ENCODE measurements around the gene AAMDC. TPM values are rescaled to one million over a fixed set of nuclear protein-coding genes. Genes with fewer than 3 reads are reported as not detected.

Gene AAMDC
- total RNA-seq, 2 donors from 2014 or later: 6.9 to 25.9 TPM

DNA sequence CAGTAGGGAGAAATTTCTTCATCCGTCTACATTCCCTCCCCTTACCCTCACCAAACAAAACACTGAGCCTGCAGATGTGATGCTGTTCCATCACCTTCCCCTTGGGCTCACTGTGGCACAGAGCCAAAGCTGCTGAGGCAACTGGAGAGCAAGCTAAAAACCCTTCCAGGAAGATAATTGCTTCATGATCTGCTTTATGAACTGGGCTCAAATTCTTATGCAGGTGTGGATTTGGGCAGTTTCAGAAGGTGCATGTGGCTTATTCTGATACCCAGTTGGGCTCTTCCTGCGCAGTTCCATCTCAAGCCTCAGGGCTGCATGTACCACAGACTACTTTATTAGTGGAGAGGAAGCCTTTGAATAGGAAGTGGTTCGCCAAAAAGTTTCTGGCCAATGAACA, 58.3 kb downstream of the AAMDC start:
- DNase-seq: peak in 3 of 4 donors; percentile 16 to 38 (median 20)
- Histone ChIP-seq H3K4me1 (no peaks in the 10 kb centered on the region), H3K27me3 (no peaks in the 10 kb centered on the region), H3K9me3 (no peaks in the 10 kb centered on the region), H3K27ac (no peak overlapping the region), H3K36me3 (replicated peaks in 1 of 2; ENCODE audit: insufficient read depth in 1 of 2, low read depth in 2 of 2) (peaks cover 0 to 9% of the 10 kb centered on the region in 2 donors), H3K4me3 (no peak overlapping the region)
- no peak for ATAC-seq
- intact Hi-C loops (cut with DNase I): no loop called here
- TF ChIP-seq, protein P1, sequence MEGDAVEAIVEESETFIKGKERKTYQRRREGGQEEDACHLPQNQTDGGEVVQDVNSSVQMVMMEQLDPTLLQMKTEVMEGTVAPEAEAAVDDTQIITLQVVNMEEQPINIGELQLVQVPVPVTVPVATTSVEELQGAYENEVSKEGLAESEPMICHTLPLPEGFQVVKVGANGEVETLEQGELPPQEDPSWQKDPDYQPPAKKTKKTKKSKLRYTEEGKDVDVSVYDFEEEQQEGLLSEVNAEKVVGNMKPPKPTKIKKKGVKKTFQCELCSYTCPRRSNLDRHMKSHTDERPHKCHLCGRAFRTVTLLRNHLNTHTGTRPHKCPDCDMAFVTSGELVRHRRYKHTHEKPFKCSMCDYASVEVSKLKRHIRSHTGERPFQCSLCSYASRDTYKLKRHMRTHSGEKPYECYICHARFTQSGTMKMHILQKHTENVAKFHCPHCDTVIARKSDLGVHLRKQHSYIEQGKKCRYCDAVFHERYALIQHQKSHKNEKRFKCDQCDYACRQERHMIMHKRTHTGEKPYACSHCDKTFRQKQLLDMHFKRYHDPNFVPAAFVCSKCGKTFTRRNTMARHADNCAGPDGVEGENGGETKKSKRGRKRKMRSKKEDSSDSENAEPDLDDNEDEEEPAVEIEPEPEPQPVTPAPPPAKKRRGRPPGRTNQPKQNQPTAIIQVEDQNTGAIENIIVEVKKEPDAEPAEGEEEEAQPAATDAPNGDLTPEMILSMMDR (IDR thresholded peaks at IDR 0.05): no peak
- no peak for TF ChIP-seq POLR2A (IDR thresholded peaks at IDR 0.05)
- WGBS, 2 donors: 85 to 87% methylated on average over 3 of the region's 3 CpGs

- no peaks in the 10 kb centered on the region for H3K9me3 ChIP-seq
- 80 to 93% methylated on average over 3 of the region's 3 CpGs for WGBS, 2 donors
- no peaks in the 10 kb centered on the region for H3K27me3 ChIP-seq
- intact Hi-C loops (cut with DNase I): no loop called here
- no peak for TF ChIP-seq POLR2A (IDR thresholded peaks at IDR 0.05)
- TF ChIP-seq, protein P1 (IDR thresholded peaks at IDR 0.05): no peak
- no peak overlapping the region for H3K4me3 ChIP-seq
- no peak for DNase-seq
- H3K27ac ChIP-seq: no peak overlapping the region
- peaks cover 0 to 8% of the 10 kb centered on the region in 2 donors for H3K36me3 ChIP-seq (replicated peaks in 1 of 2; ENCODE audit: insufficient read depth in 1 of 2, low read depth in 2 of 2)
- no peak for ATAC-seq
- no peaks in the 10 kb centered on the region for H3K4me1 ChIP-seq
Observed at GRCh38 chr11:77882396-77882795, 61.5 kb downstream of the AAMDC start.

- no peak for DNase-seq
- no peaks in the 10 kb centered on the region for H3K4me1 ChIP-seq
- H3K4me3 ChIP-seq: no peak overlapping the region
- H3K27me3 ChIP-seq: no peaks in the 10 kb centered on the region
- ATAC-seq: no peak
- H3K9me3 ChIP-seq: no peaks in the 10 kb centered on the region
- TF ChIP-seq, protein P1 (IDR thresholded peaks at IDR 0.05): no peak
- no peak for TF ChIP-seq POLR2A (IDR thresholded peaks at IDR 0.05)
- intact Hi-C loops (cut with DNase I): no loop called here
- no peak overlapping the region for H3K27ac ChIP-seq
- peaks cover 0 to 7% of the 10 kb centered on the region in 2 donors for H3K36me3 ChIP-seq (replicated peaks in 1 of 2; ENCODE audit: insufficient read depth in 1 of 2, low read depth in 2 of 2)
- 95 to 96% methylated on average over 5 of the region's 5 CpGs for WGBS, 2 donors
Observed at GRCh38 chr11:77883775-77884174, 62.8 kb downstream of the AAMDC start.

DNA sequence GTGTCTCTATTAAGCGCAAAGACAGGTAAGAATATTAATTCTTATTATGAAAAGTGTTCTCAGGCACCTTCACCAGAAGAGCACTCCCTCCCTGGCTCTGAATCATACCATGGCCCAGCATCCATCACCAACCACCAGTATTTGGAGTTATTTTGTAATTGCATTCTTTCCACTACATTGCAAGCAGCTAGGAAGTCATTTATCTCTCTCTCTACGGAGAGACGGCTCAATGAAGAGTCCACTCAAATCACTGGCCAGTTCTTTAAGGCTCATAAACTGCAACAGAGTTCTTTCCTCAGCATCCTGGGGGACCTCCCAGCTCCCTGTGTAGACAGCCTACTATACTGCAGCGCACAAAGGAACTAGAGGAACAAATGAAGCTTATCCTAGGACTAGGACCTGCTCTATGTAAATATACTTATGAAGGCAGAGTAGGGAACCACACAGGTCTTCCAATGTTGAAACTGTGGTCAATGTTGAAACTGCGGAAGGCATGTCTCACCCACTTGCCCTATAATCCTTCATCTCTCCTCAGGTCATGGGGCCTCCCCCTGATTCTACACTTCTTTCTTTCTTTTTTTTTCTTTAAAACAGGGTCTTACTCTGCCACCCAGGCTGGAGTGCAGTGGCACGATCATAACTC, 63.4 kb downstream of the AAMDC start:
- H3K4me3 ChIP-seq: no peak overlapping the region
- ATAC-seq (no peak), DNase-seq (no peak)
- no peak overlapping the region for H3K27ac ChIP-seq
- intact Hi-C loops (cut with DNase I): no loop called here
- H3K4me1 ChIP-seq: no peaks in the 10 kb centered on the region
- H3K36me3 ChIP-seq (replicated peaks in 1 of 2; ENCODE audit: insufficient read depth in 1 of 2, low read depth in 2 of 2): peaks cover 0 to 5% of the 10 kb centered on the region in 2 donors
- H3K27me3 ChIP-seq: no peaks in the 10 kb centered on the region
- TF ChIP-seq POLR2A (IDR thresholded peaks at IDR 0.05): no peak
- TF ChIP-seq, protein P1 (IDR thresholded peaks at IDR 0.05): no peak
- H3K9me3 ChIP-seq: no peaks in the 10 kb centered on the region
- WGBS, 2 donors: 86 to 92% methylated on average over 6 of the region's 6 CpGs

DNA sequence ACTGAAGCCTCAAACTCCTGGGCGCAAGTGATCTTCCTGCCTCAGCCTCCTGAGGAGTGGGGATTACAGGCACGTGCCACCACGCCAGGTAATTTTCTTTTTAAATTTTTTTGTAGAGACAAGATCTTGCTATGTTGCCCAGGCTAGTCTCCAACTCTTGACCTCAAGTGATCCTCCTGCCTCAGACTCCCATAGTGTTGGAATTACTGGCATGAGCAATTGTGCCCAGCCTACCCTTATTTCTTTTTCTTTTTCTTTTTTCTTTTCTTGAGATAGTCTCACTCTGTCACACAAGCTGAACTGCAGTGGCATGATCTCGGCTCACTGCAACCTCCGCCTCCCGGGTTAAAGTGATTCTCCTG, 63.9 kb downstream of the AAMDC start:
- Histone ChIP-seq H3K27me3 (no peaks in the 10 kb centered on the region), H3K27ac (no peak overlapping the region), H3K4me3 (no peak overlapping the region), H3K36me3 (replicated peaks in 1 of 2; ENCODE audit: insufficient read depth in 1 of 2, low read depth in 2 of 2) (peaks cover 0 to 5% of the 10 kb centered on the region in 2 donors), H3K4me1 (no peaks in the 10 kb centered on the region), H3K9me3 (no peaks in the 10 kb centered on the region)
- no peak for TF ChIP-seq POLR2A (IDR thresholded peaks at IDR 0.05)
- TF ChIP-seq, protein P1 (IDR thresholded peaks at IDR 0.05): no peak
- DNase-seq (no peak), ATAC-seq (no peak)
- intact Hi-C loops (cut with DNase I): no loop called here
- WGBS, 2 donors: 97 to 100% methylated on average over 6 of the region's 6 CpGs

Measured in body of pancreas (tissue), 4 donors.